ENCODE measurements around the gene RACGAP1. TPM values are rescaled to one million over a fixed set of nuclear protein-coding genes. Genes with fewer than 3 reads are reported as not detected.

Gene RACGAP1
- total RNA-seq, 1 donor = 3.7 TPM

GRCh38 chr12:50059440-50060119, 34.3 kb upstream of the RACGAP1 start:
- Histone ChIP-seq H3K27me3 (ENCODE audit: insufficient read depth, low read length) (peaks cover 28% of the 10 kb centered on the region), H3K4me3 (ENCODE audit: low read length) (no peak overlapping the region), H3K4me1 (ENCODE audit: insufficient read depth, low read length) (peaks cover 32% of the 10 kb centered on the region), H3K9me3 (ENCODE audit: low read depth, low read length) (no peaks in the 10 kb centered on the region)

- Histone ChIP-seq H3K27me3 (ENCODE audit: insufficient read depth, low read length) (peaks cover 28% of the 10 kb centered on the region), H3K9me3 (ENCODE audit: low read depth, low read length) (no peaks in the 10 kb centered on the region), H3K4me3 (ENCODE audit: low read length) (no peak overlapping the region), H3K4me1 (ENCODE audit: insufficient read depth, low read length) (peaks cover 32% of the 10 kb centered on the region)
Observed at GRCh38 chr12:50058743-50059312, 33.5 kb upstream of the RACGAP1 start.

GRCh38 chr12:50057896-50058670, 32.8 kb upstream of the RACGAP1 start:
- H3K4me1 ChIP-seq (ENCODE audit: insufficient read depth, low read length) = peaks cover 32% of the 10 kb centered on the region
- no peak overlapping the region for H3K4me3 ChIP-seq (ENCODE audit: low read length)
- peaks cover 28% of the 10 kb centered on the region for H3K27me3 ChIP-seq (ENCODE audit: insufficient read depth, low read length)
- H3K9me3 ChIP-seq (ENCODE audit: low read depth, low read length) = no peaks in the 10 kb centered on the region

GRCh38 chr12:50057000-50057841, 31.9 kb upstream of the RACGAP1 start, which contains the start of gene ASIC1:
ASIC1 (plus strand) TSS chr12:50057596; CDS start chr12:50058767, 1,171 bp downstream.
- Histone ChIP-seq H3K4me1 (ENCODE audit: insufficient read depth, low read length) (peaks cover 32% of the 10 kb centered on the region), H3K4me3 (ENCODE audit: low read length) (peak within 1 kb of the TSS; percentile 25), H3K27me3 (ENCODE audit: insufficient read depth, low read length) (peaks cover 33% of the 10 kb centered on the region), H3K9me3 (ENCODE audit: low read depth, low read length) (no peaks in the 10 kb centered on the region)

GRCh38 chr12:50056639-50056976, 31.3 kb upstream of the RACGAP1 start:
- no peaks in the 10 kb centered on the region for H3K9me3 ChIP-seq (ENCODE audit: low read depth, low read length)
- peaks cover 34% of the 10 kb centered on the region for H3K27me3 ChIP-seq (ENCODE audit: insufficient read depth, low read length)
- no peak overlapping the region for H3K4me3 ChIP-seq (ENCODE audit: low read length)
- H3K4me1 ChIP-seq (ENCODE audit: insufficient read depth, low read length) = peaks cover 36% of the 10 kb centered on the region

GRCh38 chr12:50055831-50056638, 30.7 kb upstream of the RACGAP1 start:
- H3K4me3 ChIP-seq (ENCODE audit: low read length) = no peak overlapping the region
- H3K27me3 ChIP-seq (ENCODE audit: insufficient read depth, low read length) = peaks cover 31% of the 10 kb centered on the region
- no peaks in the 10 kb centered on the region for H3K9me3 ChIP-seq (ENCODE audit: low read depth, low read length)
- peaks cover 41% of the 10 kb centered on the region for H3K4me1 ChIP-seq (ENCODE audit: insufficient read depth, low read length)

- H3K4me3 ChIP-seq (ENCODE audit: low read length) = no peak overlapping the region
- H3K9me3 ChIP-seq (ENCODE audit: low read depth, low read length) = no peaks in the 10 kb centered on the region
- peaks cover 35% of the 10 kb centered on the region for H3K27me3 ChIP-seq (ENCODE audit: insufficient read depth, low read length)
- H3K4me1 ChIP-seq (ENCODE audit: insufficient read depth, low read length) = peaks cover 37% of the 10 kb centered on the region
Observed at GRCh38 chr12:50053583-50053982, 28.3 kb upstream of the RACGAP1 start.

GRCh38 chr12:50052964-50053363, 27.7 kb upstream of the RACGAP1 start:
- Histone ChIP-seq H3K27me3 (ENCODE audit: insufficient read depth, low read length) (peaks cover 30% of the 10 kb centered on the region), H3K9me3 (ENCODE audit: low read depth, low read length) (no peaks in the 10 kb centered on the region), H3K4me3 (ENCODE audit: low read length) (no peak overlapping the region), H3K4me1 (ENCODE audit: insufficient read depth, low read length) (peaks cover 37% of the 10 kb centered on the region)

GRCh38 chr12:50052544-50052943, 27.2 kb upstream of the RACGAP1 start:
- Histone ChIP-seq H3K9me3 (ENCODE audit: low read depth, low read length) (no peaks in the 10 kb centered on the region), H3K27me3 (ENCODE audit: insufficient read depth, low read length) (peaks cover 30% of the 10 kb centered on the region), H3K4me1 (ENCODE audit: insufficient read depth, low read length) (peaks cover 37% of the 10 kb centered on the region), H3K4me3 (ENCODE audit: low read length) (no peak overlapping the region)

- Histone ChIP-seq H3K9me3 (ENCODE audit: low read depth, low read length) (no peaks in the 10 kb centered on the region), H3K27me3 (ENCODE audit: insufficient read depth, low read length) (peaks cover 19% of the 10 kb centered on the region), H3K4me3 (ENCODE audit: low read length) (no peak overlapping the region), H3K4me1 (ENCODE audit: insufficient read depth, low read length) (peaks cover 25% of the 10 kb centered on the region)
Observed at GRCh38 chr12:50051101-50051806, 26.0 kb upstream of the RACGAP1 start.

GRCh38 chr12:50050410-50051098, 25.3 kb upstream of the RACGAP1 start:
- peaks cover 12% of the 10 kb centered on the region for H3K27me3 ChIP-seq (ENCODE audit: insufficient read depth, low read length)
- H3K4me1 ChIP-seq (ENCODE audit: insufficient read depth, low read length) = peaks cover 18% of the 10 kb centered on the region
- H3K4me3 ChIP-seq (ENCODE audit: low read length) = no peak overlapping the region
- no peaks in the 10 kb centered on the region for H3K9me3 ChIP-seq (ENCODE audit: low read depth, low read length)

GRCh38 chr12:50050119-50050385, 24.8 kb upstream of the RACGAP1 start:
- Histone ChIP-seq H3K27me3 (ENCODE audit: insufficient read depth, low read length) (peaks cover 12% of the 10 kb centered on the region), H3K9me3 (ENCODE audit: low read depth, low read length) (no peaks in the 10 kb centered on the region), H3K4me3 (ENCODE audit: low read length) (no peak overlapping the region), H3K4me1 (ENCODE audit: insufficient read depth, low read length) (peaks cover 18% of the 10 kb centered on the region)

- no peaks in the 10 kb centered on the region for H3K9me3 ChIP-seq (ENCODE audit: low read depth, low read length)
- peaks cover 18% of the 10 kb centered on the region for H3K4me1 ChIP-seq (ENCODE audit: insufficient read depth, low read length)
- H3K27me3 ChIP-seq (ENCODE audit: insufficient read depth, low read length) = peaks cover 12% of the 10 kb centered on the region
- H3K4me3 ChIP-seq (ENCODE audit: low read length) = no peak overlapping the region
Observed at GRCh38 chr12:50049254-50050118, 24.2 kb upstream of the RACGAP1 start.
